ENCODE results near the gene PRKCA.

Gene PRKCA

DNA sequence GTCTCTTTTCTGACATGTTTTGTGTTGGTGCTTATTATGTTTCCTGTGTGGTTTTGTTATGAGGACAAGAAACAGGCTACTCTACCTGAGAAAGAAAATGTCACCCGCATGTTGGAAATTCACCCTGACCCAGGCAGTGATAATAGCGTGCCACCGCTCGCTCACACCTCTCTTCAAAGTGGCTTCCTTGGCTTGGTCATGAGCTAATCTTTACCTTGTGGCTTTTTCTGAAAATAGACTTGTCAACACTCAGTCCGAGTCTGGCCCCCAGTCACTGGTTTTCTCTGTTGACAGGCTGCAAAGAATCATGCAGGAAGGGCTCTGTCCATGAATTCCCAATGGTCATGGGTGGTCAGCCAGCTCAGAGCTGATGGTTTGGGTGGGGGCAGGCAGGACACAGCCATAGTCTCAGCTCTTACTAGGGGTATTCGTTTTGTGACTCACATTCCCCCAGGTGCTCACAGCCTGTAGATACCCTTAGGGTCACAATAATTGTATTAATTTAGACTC is 411.2 kb downstream of the PRKCA start:
- no peak overlapping the region for H3K27ac ChIP-seq (ENCODE audit: low read depth, low read length)

DNA sequence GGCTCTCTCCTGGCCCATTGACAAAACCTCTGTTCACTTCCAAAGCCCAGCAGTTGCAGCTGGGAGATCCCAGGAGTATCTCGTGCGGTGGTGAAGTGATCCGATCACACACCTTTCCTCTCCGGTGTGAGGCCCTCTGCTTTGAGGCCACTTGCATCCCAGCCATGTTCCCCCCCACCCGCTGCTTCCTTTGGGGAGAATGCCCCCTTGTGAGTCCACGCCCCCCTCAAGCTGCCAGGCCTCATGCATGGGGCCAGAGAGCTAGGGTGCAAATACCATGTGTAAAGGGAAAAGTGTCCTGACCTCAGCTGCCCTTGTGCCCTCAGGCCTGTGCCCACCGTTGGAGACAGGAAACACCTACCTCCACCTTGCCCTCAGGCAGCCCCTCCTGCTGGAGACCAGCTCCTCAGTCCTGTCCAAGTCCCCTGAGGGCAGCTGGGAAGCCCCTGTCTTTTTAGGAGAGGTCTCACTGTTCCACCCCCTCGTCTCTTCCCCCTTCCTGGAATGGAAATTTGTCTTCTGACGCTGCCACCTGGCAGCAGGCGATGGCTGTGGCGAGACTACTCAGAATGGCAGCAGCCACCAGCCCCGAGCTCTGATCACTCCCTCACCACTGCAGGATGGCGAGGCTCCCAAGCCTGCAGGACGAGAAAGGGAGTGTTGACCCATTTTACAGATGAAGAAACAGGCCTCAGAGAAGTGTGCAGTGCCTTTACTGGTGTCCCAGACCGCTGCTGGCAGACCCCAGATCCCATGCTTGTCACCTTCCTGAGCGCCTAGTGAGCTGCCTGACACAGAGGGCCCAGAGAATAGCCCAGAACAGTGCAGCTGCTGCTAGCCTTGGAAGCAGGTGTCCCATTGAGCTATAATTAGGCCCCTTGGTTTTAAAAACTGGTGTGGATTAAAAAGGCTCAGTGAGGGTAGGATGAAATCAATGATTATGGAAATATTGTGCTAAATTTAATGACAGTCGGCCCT is 411.9 kb downstream of the PRKCA start:
- no peaks in the 10 kb centered on the region for H3K36me3 ChIP-seq (ENCODE audit: control insufficient read depth, low read length)
- H3K4me1 ChIP-seq (ENCODE audit: control insufficient read depth, low read length): peaks cover 17% of the 10 kb centered on the region
- no peaks in the 10 kb centered on the region for H3K9me2 ChIP-seq (replicated peaks; ENCODE audit: control insufficient read depth, low read length)
- TF ChIP-seq CTCF (IDR thresholded peaks at IDR 0.05; ENCODE audit: low read depth, low read length, poor library complexity, severe bottlenecking): no peak
- TF ChIP-seq EZH2phosphoT487 (IDR thresholded peaks at IDR 0.05; ENCODE audit: borderline replicate concordance, low read length): no peak
- H4K20me1 ChIP-seq (ENCODE audit: control insufficient read depth, insufficient read depth, low read depth, low read length): no peaks in the 10 kb centered on the region
- H3K27ac ChIP-seq (ENCODE audit: low read depth, low read length): no peak overlapping the region
- H3K9me3 ChIP-seq (ENCODE audit: control insufficient read depth, insufficient read depth, low read length): no peaks in the 10 kb centered on the region
- H3K4me2 ChIP-seq (ENCODE audit: low read length): no peak overlapping the region
- H3K27me3 ChIP-seq (ENCODE audit: control insufficient read depth, low read length): no peaks in the 10 kb centered on the region
- H3K4me3 ChIP-seq (ENCODE audit: low read length): no peak overlapping the region
- no peaks in the 10 kb centered on the region for H3F3A ChIP-seq (ENCODE audit: control insufficient read depth, insufficient read depth)
- H3K79me2 ChIP-seq (ENCODE audit: control insufficient read depth, low read length): no peaks in the 10 kb centered on the region

More for the DNA sequence above, 411.2 kb downstream of the PRKCA start:
- Histone ChIP-seq H3K27me3 (ENCODE audit: control insufficient read depth, low read length) (no peaks in the 10 kb centered on the region), H4K20me1 (ENCODE audit: control insufficient read depth, insufficient read depth, low read depth, low read length) (no peaks in the 10 kb centered on the region), H3K9me3 (ENCODE audit: control insufficient read depth, insufficient read depth, low read length) (no peaks in the 10 kb centered on the region), H3K4me2 (ENCODE audit: low read length) (no peak overlapping the region), H3K36me3 (ENCODE audit: control insufficient read depth, low read length) (no peaks in the 10 kb centered on the region), H3K4me1 (ENCODE audit: control insufficient read depth, low read length) (peaks cover 17% of the 10 kb centered on the region), H3K4me3 (ENCODE audit: low read length) (no peak overlapping the region), H3K9me2 (replicated peaks; ENCODE audit: control insufficient read depth, low read length) (no peaks in the 10 kb centered on the region), H3F3A (ENCODE audit: control insufficient read depth, insufficient read depth) (no peaks in the 10 kb centered on the region), H3K79me2 (ENCODE audit: control insufficient read depth, low read length) (no peaks in the 10 kb centered on the region)
- TF ChIP-seq EZH2phosphoT487 (IDR thresholded peaks at IDR 0.05; ENCODE audit: borderline replicate concordance, low read length) (no peak), CTCF (IDR thresholded peaks at IDR 0.05; ENCODE audit: low read depth, low read length, poor library complexity, severe bottlenecking) (no peak)

- Histone ChIP-seq H3K4me1 (ENCODE audit: control insufficient read depth, low read length) (peaks cover 17% of the 10 kb centered on the region), H3K9me2 (replicated peaks; ENCODE audit: control insufficient read depth, low read length) (no peaks in the 10 kb centered on the region), H3K9me3 (ENCODE audit: control insufficient read depth, insufficient read depth, low read length) (no peaks in the 10 kb centered on the region), H3K36me3 (ENCODE audit: control insufficient read depth, low read length) (no peaks in the 10 kb centered on the region), H3K4me3 (ENCODE audit: low read length) (no peak overlapping the region), H3K27ac (ENCODE audit: low read depth, low read length) (no peak overlapping the region), H3K4me2 (ENCODE audit: low read length) (no peak overlapping the region), H3F3A (ENCODE audit: control insufficient read depth, insufficient read depth) (no peaks in the 10 kb centered on the region), H4K20me1 (ENCODE audit: control insufficient read depth, insufficient read depth, low read depth, low read length) (no peaks in the 10 kb centered on the region), H3K79me2 (ENCODE audit: control insufficient read depth, low read length) (no peaks in the 10 kb centered on the region), H3K27me3 (ENCODE audit: control insufficient read depth, low read length) (no peaks in the 10 kb centered on the region)
- TF ChIP-seq EZH2phosphoT487 (IDR thresholded peaks at IDR 0.05; ENCODE audit: borderline replicate concordance, low read length) (no peak), CTCF (IDR thresholded peaks at IDR 0.05; ENCODE audit: low read depth, low read length, poor library complexity, severe bottlenecking) (no peak)
These were observed 412.8 kb downstream of the PRKCA start for GRCh38 chr17:66715076-66715675.

Data from DOHH2 (cell line).